ENCODE results near the gene UNC80.

- TF ChIP-seq EZH2phosphoT487 (conservative IDR thresholded peaks at IDR 0.05; ENCODE audit: low read length): no peak
- TF ChIP-seq, protein P1, sequence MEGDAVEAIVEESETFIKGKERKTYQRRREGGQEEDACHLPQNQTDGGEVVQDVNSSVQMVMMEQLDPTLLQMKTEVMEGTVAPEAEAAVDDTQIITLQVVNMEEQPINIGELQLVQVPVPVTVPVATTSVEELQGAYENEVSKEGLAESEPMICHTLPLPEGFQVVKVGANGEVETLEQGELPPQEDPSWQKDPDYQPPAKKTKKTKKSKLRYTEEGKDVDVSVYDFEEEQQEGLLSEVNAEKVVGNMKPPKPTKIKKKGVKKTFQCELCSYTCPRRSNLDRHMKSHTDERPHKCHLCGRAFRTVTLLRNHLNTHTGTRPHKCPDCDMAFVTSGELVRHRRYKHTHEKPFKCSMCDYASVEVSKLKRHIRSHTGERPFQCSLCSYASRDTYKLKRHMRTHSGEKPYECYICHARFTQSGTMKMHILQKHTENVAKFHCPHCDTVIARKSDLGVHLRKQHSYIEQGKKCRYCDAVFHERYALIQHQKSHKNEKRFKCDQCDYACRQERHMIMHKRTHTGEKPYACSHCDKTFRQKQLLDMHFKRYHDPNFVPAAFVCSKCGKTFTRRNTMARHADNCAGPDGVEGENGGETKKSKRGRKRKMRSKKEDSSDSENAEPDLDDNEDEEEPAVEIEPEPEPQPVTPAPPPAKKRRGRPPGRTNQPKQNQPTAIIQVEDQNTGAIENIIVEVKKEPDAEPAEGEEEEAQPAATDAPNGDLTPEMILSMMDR (IDR thresholded peaks at IDR 0.05; ENCODE audit: insufficient read depth, low read length, poor library complexity, severe bottlenecking): no peak
These were observed 150.5 kb downstream of the UNC80 start for GRCh38 chr2:209922116-209922515.

Data from SU-DHL-6 (cell line).